T-helper 1 cell treated with Interleukin-12 subunit alpha and Interleukin-12 subunit beta and Interleukin-4 antibody, amounts not matched to agents 30 μg/mL and 1 μg/mL, for 36 hours (primary cell): ENCODE measurements around the gene CCDC57.

Source experiments
- H3K27ac Mint-ChIP-seq: one replicate; pipeline ENCODE4 v1.8.0; 2021; ENCODE audit warnings: mild to moderate bottlenecking, mixed read lengths
- H3K27me3 Mint-ChIP-seq: one replicate; pipeline ENCODE4 v1.8.0; 2021; ENCODE audit warnings: low read depth, mixed read lengths
- H3K36me3 Mint-ChIP-seq: one replicate; pipeline ENCODE4 v1.8.0; 2021; ENCODE audit warnings: low read depth, mixed read lengths
- H3K4me1 Mint-ChIP-seq: one replicate; pipeline ENCODE4 v1.8.0; 2021; ENCODE audit warnings: low read depth, mixed read lengths
- H3K4me3 Mint-ChIP-seq: one replicate; pipeline ENCODE4 v1.8.0; 2021; ENCODE audit warnings: mild to moderate bottlenecking, moderate library complexity, mixed read lengths
- H3K9me3 Mint-ChIP-seq: one replicate; pipeline ENCODE4 v1.8.0; 2021; ENCODE audit warnings: mixed read lengths

The CCDC57 gene

DNA sequence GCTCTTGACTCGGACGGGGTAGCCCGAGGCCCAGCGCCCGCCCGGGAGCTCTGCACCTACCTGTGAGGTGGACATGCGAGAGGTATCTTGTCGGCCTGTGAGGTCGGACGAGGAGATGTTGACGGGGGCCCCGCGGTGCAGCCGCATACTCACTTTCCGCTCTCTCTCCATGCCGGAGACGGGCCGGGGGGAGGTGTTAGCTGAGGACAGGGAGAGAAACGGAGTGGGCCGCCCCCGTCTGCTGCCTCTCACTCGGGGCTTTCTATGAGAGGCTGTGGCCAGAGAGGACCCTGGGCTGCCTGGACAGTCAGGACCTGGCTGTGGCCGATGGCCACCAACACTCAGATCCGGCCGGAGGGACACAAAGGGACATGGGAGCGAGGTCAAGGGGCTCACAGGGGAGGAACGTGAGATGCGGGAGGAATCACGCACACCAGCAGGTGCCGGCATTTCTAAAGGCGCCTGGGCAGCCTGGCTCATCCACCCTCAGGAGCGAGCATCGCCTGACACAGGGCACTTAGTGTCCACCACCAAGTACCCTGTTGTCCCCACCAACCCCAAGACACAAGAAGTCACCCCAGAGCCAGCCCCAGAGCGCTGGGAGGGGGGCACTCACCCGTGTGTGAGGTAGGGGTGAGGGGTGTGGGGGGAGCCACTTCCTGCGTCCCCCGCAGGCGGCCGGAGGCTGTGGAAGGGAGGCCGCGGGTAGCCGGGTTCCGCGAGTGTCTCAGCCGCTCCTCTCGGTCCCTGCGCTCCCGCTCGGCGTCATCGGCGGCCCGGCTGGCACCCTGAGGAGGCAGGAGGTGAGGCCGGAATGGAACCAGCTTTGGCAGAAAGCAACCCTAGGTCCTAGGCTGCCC, 36.4 kb upstream of the CCDC57 start:
- peaks cover 55% of the 10 kb centered on the region for H3K36me3 Mint-ChIP-seq
- no peak overlapping the region for H3K4me3 Mint-ChIP-seq
- H3K27me3 Mint-ChIP-seq = no peaks in the 10 kb centered on the region
- H3K4me1 Mint-ChIP-seq = peaks cover 9% of the 10 kb centered on the region
- H3K9me3 Mint-ChIP-seq = no peaks in the 10 kb centered on the region
- no peak overlapping the region for H3K27ac Mint-ChIP-seq

DNA sequence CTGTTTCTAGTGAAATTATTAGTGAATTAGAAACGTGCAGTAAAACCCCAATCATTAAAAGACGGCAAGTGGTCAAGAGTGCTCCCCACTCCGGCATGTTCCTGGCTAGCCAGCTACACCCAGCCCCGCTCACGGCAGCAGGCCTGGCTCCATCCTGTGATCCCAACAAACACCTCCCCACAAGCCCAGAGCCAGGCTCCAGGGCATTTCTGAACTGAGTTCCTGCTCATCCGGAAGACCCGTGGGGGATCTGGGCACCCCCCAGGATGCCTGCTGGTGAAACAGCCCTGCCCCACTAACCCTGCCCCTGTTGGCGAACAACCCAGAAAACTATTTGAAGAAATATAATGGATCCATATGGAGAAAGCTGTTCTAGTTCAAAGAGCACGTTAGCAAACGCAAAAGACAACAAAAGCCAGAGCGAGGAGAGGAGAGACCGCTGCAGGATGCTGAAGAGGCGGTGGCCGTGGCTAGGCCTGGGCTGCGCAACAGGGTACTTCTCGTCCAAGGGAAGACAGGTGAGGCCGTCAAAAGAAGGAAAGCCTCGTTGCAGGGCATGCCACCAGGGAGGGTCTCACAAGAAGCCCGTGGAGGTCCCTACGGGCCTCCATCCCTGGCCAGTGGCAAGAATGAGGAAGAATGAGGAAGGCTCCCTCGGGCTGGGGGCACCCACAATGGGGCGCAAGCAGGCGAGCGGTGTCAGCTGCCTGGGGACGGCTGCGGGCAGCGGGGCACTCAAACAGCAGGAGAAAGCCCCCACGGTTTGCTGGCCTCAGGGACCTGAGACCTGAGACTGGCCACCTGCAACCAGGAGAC, 35.4 kb upstream of the CCDC57 start:
- H3K36me3 Mint-ChIP-seq = peaks cover 54% of the 10 kb centered on the region
- H3K9me3 Mint-ChIP-seq = no peaks in the 10 kb centered on the region
- peaks cover 9% of the 10 kb centered on the region for H3K4me1 Mint-ChIP-seq
- no peak overlapping the region for H3K4me3 Mint-ChIP-seq
- H3K27ac Mint-ChIP-seq = peak overlapping the region; percentile 15
- H3K27me3 Mint-ChIP-seq = no peaks in the 10 kb centered on the region

DNA sequence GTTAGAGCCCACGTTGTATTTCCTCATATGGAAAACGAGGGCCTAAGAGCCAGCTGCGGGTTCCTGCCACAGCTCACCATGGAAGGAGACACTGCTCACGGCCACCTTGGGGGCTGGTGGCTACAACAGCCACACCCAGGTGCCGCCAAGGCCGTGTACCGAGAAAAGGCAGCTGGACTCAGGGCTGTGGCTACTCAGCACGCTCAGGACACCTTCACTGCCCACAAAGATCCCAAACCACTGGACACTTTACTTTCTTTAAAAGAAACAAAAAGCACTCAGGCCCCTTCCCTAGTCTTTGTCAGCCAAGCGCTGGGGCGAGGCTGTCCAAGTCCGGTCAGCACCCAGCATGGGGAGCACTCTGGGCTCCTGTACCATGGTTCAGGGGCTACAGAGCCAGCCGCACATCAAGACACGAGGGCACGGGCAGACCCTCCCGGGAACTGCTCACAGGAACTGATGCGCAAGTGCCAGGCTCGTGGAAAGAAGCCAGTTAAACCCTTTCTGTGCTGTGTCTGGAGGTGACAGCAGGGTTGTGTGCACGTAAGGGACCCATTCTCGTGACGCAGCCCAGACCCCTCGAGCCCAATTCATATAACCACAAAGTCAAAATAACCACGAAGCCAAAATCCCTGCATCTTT, 34.7 kb upstream of the CCDC57 start:
- Mint-ChIP-seq H3K27me3 (no peaks in the 10 kb centered on the region), H3K36me3 (peaks cover 51% of the 10 kb centered on the region), H3K27ac (no peak overlapping the region), H3K9me3 (no peaks in the 10 kb centered on the region), H3K4me1 (peaks cover 7% of the 10 kb centered on the region), H3K4me3 (no peak overlapping the region)

DNA sequence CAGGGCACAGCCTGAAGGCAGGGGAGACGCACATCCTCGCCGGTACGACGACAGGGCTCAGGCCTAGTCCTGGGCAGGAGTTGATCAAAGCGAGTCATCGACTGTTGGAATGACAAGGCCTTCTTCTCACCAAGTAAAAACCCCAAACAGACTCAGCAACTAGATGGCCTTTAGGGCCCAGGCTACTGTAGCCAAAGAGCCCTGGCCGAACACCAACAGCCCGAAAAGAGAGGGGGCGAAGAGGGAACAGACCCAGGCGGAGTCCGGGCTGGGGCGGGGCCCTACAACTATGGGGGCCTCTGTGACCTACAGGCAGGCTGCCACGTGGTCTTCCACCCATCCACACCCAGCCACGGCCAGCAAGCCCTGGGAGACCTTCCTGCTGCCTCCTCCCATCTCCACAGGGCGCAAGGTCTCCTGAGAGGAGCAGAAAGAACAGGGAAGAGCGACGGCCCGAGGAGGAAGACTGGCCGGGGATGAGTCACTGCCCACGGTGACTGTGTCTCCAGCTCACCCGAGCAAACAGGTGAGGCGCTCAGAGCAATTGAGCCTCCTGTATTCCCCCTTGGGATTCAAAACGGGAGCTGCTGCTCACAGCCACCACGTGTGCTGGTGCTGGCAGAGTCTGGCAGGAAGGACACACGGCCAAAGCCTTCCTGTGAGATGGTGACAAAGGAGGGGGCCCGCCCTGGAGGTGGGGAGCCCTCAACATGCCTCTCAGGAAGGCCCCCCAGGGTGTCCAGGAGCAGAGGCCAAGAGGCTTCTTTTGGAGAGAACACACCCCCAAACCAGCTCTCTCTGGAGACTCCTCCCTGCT, 33.9 kb upstream of the CCDC57 start:
- no peaks in the 10 kb centered on the region for H3K9me3 Mint-ChIP-seq
- H3K4me3 Mint-ChIP-seq = no peak overlapping the region
- H3K27me3 Mint-ChIP-seq = no peaks in the 10 kb centered on the region
- H3K4me1 Mint-ChIP-seq = peaks cover 6% of the 10 kb centered on the region
- H3K36me3 Mint-ChIP-seq = peaks cover 45% of the 10 kb centered on the region
- H3K27ac Mint-ChIP-seq = peak overlapping the region; percentile 31

DNA sequence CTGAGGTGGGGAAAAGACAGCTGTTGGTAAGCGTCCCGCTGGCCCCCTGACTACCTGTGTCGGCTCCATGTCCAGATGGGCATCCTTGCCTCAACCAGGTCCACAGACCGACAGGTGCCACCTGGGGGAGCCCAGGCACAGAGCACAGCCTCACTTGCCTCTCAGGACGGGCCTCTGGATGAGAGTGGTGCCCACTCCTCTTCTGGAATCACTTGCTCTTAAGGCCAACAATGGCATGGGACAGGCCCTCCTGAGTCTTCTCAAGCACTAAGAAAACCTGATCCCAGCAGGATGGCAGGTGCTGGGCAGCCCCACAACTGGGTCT, 33.4 kb upstream of the CCDC57 start:
- no peaks in the 10 kb centered on the region for H3K27me3 Mint-ChIP-seq
- peaks cover 6% of the 10 kb centered on the region for H3K4me1 Mint-ChIP-seq
- no peaks in the 10 kb centered on the region for H3K9me3 Mint-ChIP-seq
- no peak overlapping the region for H3K4me3 Mint-ChIP-seq
- H3K27ac Mint-ChIP-seq = peak overlapping the region; percentile 31
- H3K36me3 Mint-ChIP-seq = peaks cover 39% of the 10 kb centered on the region

DNA sequence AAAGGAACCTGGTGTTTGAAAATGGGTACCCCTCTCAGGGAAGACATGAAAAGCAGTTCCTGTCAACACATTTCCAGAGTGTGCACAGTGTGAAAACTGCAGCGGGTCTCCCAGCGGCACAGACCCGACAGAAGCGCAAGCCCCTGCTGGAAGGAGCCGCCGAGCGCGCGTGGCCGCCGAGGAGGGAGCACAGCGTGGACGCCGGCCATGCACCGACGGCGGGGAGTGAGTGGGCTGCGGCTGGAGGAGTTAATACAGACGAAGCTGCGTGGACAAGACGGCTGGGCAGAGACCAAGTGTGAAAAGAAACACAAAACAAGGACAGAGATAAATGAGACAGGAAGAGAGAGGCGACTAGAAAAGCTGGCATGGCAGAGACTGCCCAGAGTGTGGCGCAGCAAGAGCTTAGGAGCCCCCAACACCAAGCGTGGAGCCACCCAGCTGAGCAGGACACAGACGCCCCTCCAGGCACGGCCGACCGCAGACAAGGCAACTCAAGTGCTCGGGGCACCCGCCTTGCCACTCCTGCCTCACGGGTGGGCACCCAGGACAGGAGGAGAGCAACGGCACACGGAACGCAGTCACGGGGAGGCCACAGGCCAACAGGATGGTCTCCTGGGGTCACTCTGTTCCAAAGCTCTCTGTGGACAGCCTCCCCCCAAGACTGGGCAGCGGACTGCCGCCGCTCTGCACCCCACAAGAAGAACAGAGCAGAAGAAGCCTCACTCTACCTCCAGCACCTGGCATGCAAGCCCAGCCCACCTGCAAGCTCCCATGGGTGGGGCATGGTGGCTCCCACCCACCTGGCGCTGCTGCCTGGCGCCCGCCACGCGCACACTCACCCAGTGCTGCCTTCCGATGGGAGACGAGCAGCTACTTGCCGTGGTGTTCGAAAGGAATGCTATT, 32.7 kb upstream of the CCDC57 start:
- Mint-ChIP-seq H3K9me3 (no peaks in the 10 kb centered on the region), H3K36me3 (peaks cover 40% of the 10 kb centered on the region)

DNA sequence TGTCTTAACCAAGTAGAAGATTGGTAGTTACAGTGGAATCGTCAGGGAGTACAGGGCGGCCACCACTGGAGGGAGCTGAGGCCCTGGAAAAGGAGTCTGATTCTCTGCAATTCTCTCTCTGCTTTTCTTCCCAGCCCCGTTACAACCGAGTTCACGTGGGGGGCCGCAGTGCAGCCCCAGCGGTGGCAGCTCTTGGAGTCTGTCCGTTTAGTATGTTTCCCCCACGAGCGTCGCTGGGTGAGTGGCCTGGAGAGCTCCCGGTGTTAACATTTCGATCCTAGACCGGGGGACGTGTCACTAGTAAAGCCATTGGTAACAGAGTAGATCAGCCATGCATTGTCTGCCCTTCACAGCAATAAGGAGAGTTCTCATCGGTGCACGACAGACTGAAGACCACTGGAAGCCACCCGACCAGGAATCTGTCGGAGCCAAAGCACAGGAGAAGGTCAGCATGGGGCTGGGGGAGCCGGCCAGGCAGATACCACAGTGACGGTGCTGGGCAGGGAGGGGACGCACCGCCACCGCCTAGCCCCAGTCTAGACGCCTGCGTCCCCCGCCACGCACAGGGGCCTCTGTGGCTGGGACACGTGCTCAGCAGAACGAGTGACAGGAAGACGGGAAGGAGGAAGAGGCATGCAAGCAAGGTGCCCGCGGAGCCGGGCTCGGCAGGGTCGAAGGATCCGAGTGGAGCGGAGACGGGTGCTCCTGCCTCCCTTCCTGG, 31.9 kb upstream of the CCDC57 start:
- peak overlapping the region; percentile 64 for H3K27ac Mint-ChIP-seq
- no peak overlapping the region for H3K4me3 Mint-ChIP-seq
- H3K9me3 Mint-ChIP-seq = no peaks in the 10 kb centered on the region
- peaks cover 12% of the 10 kb centered on the region for H3K4me1 Mint-ChIP-seq
- H3K36me3 Mint-ChIP-seq = peaks cover 36% of the 10 kb centered on the region
- H3K27me3 Mint-ChIP-seq = no peaks in the 10 kb centered on the region

More for the DNA sequence above, 32.7 kb upstream of the CCDC57 start:
- Mint-ChIP-seq H3K4me1 (peaks cover 10% of the 10 kb centered on the region), H3K27me3 (no peaks in the 10 kb centered on the region), H3K27ac (peak overlapping the region; percentile 59), H3K4me3 (no peak overlapping the region)

DNA sequence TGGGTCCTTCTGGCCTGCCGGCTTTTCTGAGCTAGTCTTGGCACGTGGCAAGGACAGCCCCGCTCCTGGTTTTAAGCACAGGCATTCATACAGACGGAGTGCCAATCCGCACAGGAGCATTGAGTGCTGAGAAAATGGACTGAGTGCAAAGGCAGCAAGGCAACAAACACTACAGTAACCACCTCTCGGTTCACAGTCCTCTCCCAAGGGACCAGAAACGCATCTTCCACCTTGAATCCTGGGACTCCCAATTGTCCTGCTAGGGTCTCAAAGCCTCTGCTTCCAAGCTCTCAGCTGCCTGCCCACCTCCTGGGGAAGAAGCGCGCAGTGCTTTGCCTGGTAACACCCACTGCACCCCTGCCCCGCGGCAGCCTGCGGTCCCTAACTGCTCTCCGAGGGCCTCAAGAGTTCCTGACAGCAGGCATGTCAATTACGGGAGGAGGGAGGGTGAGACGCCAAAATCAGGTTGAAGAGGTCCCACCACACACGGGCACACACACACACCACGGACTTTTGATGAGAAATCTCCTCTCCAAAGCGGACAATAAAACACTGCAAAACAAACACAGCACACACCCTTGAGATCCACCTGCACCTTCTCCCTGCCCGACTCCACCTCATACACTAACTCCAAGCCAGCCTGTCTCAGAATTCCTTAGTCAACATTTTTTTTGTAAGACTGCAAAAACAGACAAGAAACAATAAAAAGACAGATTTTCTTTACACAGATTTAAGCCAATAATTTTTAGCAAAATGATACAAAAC, 31.2 kb upstream of the CCDC57 start:
- H3K4me1 Mint-ChIP-seq = peaks cover 13% of the 10 kb centered on the region
- no peaks in the 10 kb centered on the region for H3K9me3 Mint-ChIP-seq
- H3K27me3 Mint-ChIP-seq = no peaks in the 10 kb centered on the region
- no peak overlapping the region for H3K4me3 Mint-ChIP-seq
- peaks cover 37% of the 10 kb centered on the region for H3K36me3 Mint-ChIP-seq
- H3K27ac Mint-ChIP-seq = peak overlapping the region; percentile 64

DNA sequence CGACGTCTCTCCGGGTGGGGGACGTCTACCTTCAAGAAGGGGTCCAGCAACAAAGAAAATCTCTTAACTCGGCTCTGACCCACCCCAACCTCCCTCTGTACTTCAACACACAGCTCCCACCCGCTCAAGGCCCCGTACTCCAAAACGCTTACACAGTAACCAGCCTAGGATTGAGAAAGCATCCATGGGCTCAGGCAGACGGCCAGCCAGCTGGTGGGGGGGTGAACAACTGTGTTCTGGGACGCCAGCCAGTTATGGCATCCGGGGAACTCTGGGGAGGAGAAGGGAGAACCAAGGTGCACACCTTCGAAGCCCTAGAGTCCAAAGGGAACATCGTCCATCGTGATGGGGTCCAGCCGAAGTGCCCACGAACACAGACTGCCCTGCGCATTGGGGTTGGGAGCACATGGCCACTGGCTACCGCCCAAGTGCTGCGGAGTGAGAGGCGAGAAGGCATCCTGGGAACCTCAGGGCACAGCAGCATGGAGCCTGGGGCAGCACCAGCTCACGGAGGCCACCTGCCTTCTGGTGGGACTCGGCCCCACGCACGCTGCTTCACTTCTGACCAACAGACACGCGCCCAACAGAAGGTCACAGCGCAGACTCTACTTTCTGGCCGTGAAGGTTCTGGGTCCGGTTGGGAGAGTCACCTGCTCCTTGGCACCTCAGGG, 30.5 kb upstream of the CCDC57 start:
- H3K27me3 Mint-ChIP-seq = no peaks in the 10 kb centered on the region
- no peaks in the 10 kb centered on the region for H3K9me3 Mint-ChIP-seq
- no peak overlapping the region for H3K4me3 Mint-ChIP-seq
- no peak overlapping the region for H3K27ac Mint-ChIP-seq
- peaks cover 15% of the 10 kb centered on the region for H3K4me1 Mint-ChIP-seq
- peaks cover 33% of the 10 kb centered on the region for H3K36me3 Mint-ChIP-seq

DNA sequence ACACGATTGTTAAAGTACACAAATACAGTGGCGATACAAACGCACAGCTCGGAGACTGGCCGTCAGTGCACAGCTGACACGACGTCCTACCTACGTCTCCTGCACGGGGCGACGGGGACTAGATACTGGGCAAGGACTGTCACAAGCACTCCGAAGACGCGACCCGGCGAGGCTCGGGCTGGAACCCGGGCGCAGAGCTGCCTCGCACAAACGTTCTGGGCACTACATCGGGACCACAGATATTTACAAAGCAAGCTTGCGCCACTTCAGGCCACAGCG, 30.0 kb upstream of the CCDC57 start:
- Mint-ChIP-seq H3K27ac (no peak overlapping the region), H3K4me1 (peaks cover 12% of the 10 kb centered on the region), H3K36me3 (peaks cover 29% of the 10 kb centered on the region), H3K27me3 (no peaks in the 10 kb centered on the region), H3K9me3 (no peaks in the 10 kb centered on the region), H3K4me3 (no peak overlapping the region)

DNA sequence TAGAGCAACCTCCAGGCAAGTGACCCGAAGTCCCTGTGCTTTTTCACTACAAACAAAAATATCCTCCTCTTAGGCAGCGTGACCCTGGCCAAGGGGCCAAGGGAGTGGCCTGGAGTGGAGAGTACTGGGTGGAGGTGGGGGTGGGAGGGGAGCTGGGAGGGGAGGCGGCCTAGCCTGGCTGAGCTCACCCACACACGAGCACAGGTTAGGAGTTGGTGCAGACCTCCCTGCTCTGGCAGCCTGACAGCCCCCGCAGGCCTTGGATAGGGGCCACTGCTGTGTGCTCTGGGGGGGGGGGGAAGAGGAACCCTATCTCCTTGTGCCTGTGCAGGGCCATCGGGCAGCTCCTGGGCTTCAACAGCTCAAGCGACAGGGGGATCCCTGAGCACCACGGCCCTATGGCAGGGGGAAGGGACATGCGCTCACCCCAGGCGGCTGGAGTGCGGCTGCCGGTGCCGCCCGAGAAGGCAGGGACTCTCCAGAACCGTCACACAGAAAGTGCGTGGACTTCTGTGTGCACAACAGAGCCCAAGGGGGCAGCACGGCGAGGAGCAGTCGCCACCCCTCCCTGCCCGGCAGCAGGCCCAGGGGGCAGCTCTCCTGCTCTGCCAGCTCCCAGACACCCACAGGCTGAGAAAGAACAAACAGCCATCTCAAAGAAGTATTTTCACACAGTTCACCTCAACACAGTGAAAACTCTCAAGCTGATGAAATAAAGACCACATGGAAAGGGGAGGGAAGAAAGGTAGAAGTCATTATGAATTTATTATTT, 29.5 kb upstream of the CCDC57 start:
- H3K27me3 Mint-ChIP-seq = no peaks in the 10 kb centered on the region
- no peak overlapping the region for H3K4me3 Mint-ChIP-seq
- peaks cover 29% of the 10 kb centered on the region for H3K36me3 Mint-ChIP-seq
- H3K27ac Mint-ChIP-seq = peak overlapping the region; percentile 71
- H3K9me3 Mint-ChIP-seq = no peaks in the 10 kb centered on the region
- peaks cover 15% of the 10 kb centered on the region for H3K4me1 Mint-ChIP-seq
